OCI-LY3 (cell line): ENCODE results near the gene DUSP5.

ENCODE experiments used
- EZH2phosphoT487 ChIP-seq: fragments of 200-600 bp; shearing (Covaris generic); IDR thresholded peaks from 2 replicates; pipeline ENCODE4 v1.6.1; 2018; ENCODE audit warnings: antibody characterized with exemption, mixed run types, low read depth
- TF ChIP-seq, protein P1 (sequence below): fragments of 200-600, 300-600 bp; sonication (generic); IDR thresholded peaks from 2 replicates; pipeline ENCODE4 v1.5.1; 2014; ENCODE audit warnings: antibody characterized with exemption, low read length, low read depth

DNA sequence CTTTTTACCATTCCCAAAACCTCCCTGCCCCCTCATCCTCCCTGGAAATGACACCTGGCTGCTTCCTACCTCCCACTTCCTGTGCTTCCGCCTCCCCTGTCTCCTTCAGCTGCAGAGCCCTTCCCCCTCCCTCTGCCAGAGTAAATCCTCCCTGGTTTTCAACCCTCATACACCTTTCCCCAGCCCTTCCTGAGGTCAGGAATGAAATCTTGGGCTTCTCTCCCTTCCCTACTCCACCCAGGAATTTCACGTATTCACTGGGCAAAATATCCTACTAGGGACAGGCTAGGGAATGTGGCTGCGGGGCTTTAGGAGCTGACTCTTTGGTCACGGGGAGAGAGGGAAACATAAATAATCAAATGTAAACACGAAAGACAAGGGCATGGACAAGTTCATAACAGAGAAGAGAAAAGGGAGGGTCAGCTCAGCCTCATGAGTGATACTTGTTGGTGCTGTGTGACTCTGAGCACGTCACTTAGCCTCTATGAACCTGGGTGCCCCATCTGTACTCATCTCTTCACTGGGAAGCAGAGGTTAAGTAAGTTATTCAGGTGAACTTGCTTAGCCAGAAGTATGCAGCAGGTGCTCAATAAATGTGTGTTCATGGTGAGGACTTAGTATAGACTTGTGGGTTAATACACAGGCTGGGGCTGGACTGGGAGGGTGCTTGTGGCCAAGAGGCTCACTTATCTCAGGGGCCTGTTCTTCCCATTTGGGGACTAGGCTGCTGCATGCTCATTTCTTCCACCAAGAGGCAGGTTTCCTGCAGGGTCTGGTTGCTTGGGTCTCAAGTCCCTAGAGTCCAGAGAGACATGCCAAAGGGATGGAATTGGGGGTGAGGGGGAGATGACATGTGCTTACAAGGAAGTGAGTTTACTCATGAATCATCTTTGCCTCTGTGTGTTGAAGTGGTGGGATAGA lies 10.0 kb upstream of the DUSP5 start:
- TF ChIP-seq, protein P1, sequence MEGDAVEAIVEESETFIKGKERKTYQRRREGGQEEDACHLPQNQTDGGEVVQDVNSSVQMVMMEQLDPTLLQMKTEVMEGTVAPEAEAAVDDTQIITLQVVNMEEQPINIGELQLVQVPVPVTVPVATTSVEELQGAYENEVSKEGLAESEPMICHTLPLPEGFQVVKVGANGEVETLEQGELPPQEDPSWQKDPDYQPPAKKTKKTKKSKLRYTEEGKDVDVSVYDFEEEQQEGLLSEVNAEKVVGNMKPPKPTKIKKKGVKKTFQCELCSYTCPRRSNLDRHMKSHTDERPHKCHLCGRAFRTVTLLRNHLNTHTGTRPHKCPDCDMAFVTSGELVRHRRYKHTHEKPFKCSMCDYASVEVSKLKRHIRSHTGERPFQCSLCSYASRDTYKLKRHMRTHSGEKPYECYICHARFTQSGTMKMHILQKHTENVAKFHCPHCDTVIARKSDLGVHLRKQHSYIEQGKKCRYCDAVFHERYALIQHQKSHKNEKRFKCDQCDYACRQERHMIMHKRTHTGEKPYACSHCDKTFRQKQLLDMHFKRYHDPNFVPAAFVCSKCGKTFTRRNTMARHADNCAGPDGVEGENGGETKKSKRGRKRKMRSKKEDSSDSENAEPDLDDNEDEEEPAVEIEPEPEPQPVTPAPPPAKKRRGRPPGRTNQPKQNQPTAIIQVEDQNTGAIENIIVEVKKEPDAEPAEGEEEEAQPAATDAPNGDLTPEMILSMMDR, result no peak
- no peak for TF ChIP-seq EZH2phosphoT487
